HG02571 (cell line): ENCODE results near the gene TMEM135.
A peak's percentile ranks its signal among the peaks of the same experiment; 100 is the strongest.
"Not testable (repeated sequence)": the region's sequence is repeated elsewhere in the genome, so short reads cannot be mapped to it uniquely, and the experiment has no call there.

Experiments used
- ATAC-seq: cut with Tn5 transposase; IDR thresholded peaks from one replicate; pipeline ENCODE4 v1.9.1; 2021; ENCODE audit warnings: mild to moderate bottlenecking, moderate library complexity; ENCODE audit not compliant: unreplicated experiment

TMEM135 gene

DNA sequence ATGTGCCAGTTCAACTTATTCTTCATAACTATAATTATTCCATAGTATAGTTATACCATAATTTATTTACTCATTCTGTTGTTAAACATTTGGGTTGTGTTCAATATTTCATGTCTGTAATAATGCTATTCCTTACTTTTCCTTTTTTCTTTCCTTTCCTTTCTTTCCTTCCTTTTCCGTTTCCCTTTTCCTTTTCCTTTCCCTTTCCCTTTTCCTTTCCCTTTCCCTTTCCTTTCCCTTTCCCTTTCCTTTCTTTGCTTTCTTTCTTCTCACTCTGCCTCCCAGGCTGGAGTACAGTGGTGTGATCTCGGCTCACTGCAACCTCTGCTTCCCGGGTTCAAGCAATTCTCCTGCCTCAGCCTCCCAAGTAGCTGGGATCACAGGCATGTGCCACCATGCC, 151.2 kb downstream of the TMEM135 start:
- not testable (repeated sequence) for ATAC-seq

DNA sequence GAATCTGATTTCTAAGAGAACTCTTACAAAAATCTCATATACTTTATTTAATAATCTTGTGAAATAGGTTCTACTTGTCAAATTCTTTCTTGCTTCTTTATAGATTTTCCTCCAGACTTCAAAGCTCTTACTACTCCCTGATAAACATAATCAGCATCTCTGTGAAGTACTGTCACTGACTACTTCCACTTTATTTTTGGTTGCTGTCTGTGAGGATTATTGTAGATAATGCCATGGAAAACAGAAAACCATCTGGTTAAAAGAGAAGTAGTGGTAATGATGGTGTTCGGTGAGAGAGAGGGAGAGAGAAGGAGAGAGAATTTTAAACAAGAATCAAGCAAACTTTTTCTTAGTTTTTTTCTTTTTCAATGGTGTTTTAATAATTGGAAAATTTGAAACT, 152.3 kb downstream of the TMEM135 start:
- ATAC-seq, result no peak

DNA sequence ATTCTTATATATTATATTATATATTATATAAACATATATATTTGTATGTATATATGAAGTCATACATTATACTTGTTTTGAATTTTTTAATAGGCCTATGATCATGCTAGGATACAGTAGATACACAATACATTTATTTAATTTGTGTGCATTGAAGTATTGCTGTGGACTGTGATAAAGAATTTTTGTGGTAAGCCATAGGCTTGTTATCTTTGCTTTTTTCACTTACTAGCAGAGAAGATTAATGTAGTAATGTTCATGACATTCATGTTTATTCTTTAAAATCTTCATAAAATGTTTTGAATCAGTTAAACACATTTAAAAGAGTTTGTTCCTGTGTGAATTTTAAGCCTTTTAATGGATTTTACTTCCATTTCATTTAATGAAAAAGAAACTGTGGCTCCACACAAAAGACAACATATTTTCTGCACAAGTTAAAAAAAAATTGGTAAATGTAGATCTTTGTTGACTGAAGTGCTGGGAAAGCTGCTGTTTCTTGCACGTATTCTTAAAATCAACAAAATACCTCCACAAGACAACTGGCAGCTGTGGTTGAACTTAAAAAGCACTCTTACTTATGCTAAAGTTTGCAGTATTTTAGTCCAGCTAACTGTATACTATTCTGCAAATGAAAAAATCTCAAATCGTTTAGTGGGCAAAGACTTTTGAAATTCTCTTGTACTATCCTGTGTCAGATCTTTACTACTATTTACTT, 156.2 kb downstream of the TMEM135 start:
- no peak for ATAC-seq

DNA sequence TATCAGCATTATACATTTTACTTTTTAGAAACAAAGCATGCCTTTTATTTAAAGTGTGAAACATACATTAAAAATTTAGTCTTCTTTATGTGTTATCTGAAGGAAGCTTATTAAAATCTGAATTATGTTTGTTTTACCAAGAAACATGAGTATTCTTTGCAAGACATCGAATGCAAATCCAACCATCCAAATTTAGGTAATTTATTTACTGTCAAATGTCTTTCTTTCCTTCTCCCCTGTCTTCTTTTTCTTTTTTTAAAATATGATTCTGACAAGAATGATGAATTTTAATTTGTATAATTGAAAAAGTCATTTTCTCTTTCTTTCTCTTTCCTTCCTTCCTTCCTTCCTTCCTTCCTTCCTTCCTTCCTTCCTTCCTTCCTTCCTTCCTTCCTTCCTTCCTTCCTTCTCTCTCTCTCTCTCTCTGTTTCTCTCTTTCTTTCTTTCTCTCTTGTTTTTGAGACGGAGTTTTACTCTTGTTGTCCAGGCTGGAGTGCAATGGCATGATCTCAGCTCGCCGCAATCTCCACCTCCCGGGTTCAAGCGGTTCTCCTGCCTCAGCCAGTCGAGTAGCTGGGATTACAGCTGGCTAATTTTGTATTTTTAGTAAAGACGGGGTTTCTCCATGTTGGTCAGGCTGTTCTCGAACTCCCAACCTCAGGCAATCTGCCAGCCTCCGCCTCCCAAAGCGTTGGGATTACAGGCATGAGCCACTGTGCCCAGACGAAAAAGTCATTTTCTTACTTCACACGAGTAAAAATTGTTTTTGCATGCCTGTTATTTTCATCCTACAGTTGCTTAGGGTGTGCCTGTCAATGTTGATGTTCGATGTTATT, 157.5 kb downstream of the TMEM135 start:
- ATAC-seq, result no peak

DNA sequence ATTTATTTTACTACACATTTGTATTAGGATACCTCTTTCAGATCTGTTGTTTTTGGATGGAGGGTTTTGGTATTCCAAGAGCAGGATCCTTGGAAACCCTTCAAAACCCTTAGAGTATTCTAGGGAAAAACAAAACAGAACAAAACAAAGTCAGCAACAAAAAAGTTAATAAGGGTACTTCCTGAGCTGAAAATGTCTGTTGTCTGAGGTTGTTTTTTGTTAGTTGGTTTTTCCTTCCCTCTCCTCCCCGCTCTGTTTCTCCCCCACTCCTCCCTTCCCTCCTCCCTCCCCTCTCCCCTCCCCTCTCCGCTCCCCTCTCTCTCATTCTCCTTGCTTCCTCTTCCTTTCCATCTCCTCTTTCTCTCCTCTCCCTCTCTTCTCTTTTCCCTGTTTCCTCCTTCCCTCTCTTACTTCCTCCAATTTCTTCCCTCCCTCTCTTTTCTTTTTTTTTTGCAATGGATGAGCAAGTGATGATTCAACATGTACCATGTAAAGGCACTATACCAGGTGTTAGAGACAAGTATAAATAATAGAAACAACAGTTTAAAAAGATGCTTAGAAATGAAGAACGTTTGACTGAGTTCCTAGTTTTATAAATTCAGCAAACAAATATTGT, 160.6 kb downstream of the TMEM135 start:
- no peak for ATAC-seq

DNA sequence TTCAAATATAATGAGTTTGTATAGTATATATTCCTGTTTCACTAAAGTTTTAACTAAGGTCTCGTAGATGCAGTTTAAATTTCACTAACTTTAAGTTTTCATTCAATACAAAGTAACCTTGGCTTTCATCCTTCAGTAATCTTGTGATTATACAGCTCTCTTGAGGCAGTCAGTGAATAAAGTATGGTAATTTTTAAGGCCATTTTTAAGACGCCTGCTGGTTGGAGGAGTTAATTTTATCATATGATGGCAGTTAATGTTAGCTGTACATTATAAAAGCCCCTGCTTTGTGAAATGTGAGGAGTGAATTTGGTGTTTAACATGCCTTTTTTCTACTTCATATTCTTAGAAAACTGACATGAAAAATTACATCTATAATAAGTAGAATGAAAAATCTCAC, 163.6 kb downstream of the TMEM135 start:
- ATAC-seq, result no peak

DNA sequence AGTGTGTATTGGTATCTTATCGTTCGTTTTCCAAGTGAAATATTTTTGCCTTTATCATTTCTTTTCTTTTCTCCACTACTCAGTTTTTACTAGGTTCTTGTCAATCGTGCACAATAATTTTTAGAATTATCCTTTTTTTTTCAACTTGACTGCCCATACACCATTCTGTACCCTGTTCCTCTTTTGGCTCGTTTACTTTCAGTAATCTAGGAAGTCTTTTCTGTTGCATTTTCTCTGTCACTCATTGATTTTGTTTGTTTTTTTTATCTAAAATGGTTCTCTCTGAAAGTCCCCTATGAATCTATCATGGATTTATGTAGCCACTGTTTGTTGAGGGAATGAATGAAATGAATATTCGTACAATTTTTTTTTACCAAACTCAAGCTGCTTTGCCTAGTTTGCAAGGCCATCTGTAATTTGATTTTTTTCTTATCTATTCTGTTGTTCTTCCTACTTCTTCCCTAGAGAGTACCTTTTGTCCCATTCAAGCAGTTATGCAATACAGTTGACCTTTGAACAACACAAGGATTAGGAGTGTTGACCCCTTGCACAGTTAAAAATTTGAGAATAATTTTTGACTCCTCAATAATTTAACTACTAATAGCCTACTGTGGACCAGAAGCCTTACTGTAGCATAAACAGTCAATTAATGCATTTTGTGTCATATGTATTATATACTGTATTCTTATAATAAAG, 166.3 kb downstream of the TMEM135 start:
- no peak for ATAC-seq

DNA sequence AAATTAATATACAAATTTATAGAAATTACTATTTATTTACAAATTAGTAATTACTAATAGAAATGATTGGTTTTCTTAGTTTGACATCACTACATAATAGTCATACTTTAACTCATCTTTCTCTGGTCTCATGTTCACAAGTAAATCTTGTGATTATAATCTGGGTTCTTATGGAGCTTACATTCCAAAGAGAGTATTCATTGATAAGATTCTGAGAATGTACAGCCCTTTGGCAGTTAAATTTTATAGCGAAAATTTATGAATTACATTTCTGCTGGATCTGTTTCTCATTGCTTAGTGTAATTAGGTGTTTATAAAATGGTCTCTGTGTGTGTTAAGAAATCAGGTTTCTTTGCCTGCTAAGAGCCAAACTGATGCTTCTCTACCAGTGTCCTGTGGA, 175.2 kb downstream of the TMEM135 start:
- no peak for ATAC-seq

DNA sequence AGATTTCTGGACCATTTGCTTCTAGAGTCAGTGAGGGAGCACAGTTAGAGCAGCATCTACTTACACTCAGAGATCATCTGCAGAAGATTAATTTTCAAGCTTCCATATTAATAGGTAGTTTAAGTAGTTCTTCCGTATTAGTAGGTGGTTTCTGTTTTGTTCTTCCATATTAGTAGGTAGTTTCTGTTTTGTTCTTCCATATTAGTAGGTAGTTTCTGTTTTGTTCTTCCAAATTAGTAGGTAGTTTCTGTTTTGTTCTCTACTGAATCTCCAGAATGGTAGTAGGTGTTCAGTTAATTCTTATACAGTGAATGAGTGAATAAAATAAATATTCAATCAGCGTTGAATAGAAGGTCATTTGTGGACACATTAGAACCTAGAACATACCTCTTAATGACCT, 175.7 kb downstream of the TMEM135 start:
- ATAC-seq, result peak; percentile 80

DNA sequence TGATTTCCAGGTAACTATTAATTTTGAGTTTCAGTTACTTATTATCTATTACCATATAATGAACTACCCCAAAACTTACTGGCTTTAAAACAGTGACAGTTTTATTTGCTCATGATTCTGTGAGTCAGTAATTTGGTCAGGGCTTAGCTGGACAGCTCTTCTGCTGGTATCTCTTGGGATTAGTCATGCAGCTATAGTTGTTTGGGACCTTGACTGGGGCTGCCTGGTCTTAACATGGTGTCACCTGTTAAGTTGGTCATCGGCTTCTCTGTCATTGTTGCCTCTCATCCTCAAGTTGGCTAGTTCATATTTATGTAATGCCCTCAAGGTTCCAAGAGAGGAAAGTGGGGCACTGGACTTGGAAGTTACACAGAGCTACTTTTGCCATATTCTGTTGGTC, 177.5 kb downstream of the TMEM135 start:
- ATAC-seq, result no peak

DNA sequence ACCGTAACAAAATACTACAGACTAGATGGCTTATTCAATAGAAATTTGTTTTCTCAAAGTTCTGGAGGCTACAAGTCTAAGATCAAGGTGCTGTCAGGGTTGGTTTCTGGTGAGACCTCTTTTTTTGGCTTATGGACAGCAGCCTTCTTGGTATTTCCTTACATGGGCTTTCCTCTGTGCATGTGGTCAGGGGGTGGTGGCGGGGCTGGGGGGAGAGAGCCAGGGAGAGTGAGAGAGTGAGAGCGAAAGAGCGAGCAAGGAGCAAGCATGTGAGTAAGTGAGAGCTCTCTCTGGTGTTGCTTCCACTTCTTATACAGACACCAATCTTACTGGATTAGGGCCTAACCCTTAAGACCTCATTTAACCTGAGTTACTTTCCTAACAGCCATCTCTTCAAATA, 181.5 kb downstream of the TMEM135 start:
- peak; percentile 50 for ATAC-seq

DNA sequence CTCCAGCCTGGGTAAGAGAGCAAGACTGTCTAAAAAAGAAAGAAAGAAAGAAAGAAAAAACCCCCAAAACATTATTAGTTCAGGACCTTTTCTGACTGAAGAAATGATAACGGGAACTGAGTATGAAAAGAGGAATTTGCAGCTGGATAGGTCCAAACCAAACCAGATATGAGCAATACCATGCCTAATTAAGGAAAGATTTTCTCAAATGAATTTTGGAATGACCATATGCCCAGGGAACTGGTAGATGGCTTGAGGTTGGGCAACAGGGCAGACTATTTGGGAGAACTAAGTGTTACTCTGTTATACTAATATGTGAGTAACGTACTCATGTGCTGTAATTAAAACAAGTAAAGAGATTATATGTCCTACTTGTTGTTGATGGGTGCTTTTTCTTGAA, 186.1 kb downstream of the TMEM135 start:
- ATAC-seq, result no peak

DNA sequence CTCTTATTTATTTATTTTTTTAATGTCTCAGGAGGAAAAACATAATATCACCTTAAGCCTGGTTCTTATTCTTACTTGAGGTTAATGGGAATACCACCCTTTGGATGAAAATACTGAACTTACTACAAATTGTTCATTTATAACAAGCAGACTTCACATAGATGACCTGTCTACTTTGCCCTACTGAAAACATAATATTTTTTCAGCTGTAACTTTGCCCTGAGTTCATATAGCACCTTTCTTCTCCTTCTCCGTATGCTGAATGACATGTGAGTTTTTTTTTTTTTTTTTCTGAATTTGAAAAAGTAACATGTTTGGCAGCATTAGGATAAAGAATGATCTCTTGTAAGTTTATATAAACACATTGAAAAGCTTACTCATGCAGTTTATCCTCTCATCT, 186.8 kb downstream of the TMEM135 start:
- ATAC-seq, result no peak

DNA sequence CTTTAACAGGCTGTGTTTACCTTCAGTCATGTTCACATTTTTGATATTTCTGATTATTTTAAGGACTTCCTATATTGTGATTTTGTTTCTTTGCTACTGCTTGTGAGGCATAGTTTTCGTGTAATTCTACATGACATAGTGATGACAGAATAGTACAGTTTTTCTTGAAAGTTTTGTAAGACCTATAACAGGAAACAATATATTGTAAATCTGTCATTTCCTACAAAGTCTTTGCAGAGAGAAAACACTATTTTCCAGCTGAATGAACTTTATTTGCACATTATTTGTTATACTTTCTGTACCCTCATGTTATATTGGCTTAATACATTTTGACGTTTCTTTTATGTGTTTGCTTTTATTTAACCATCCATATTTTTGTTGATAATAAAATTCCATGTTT, 191.1 kb downstream of the TMEM135 start:
- ATAC-seq, result no peak

DNA sequence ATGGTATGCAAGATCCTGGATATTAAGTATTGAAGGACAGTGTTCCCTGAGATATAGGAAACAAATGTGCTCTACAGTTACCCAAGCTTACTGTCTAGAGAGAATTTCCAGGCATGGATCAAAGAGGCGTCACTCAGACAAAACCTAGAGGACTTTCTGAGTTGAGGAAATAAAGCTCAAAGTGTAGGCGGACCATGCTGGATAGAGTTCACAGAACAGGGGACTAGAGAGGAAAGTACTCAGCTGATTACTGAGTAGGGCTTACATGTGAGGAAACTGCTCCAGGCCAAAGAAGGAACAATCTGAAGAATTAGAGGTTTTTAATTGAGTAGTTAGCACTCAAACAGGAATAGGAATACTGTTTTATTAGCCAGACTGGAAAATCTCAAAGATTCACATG, 193.3 kb downstream of the TMEM135 start:
- ATAC-seq, result no peak

DNA sequence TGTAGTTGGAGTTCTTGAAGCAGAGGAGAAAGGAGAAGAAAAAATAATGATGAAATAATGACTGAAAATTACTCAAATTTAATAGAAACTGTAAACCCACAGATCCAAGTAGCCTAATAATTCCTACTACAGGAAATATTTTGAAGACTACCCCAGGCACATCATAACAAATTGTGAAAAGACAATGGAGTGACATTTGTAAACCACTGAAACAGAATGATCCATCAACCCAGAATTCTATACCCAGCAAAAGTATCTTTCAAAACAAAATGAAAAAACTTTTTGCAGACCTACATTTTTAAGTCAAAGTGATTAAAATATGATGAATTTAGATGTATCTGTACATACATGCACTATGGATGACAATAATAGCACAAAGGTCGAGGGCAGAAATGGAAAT, 194.6 kb downstream of the TMEM135 start:
- no peak for ATAC-seq

DNA sequence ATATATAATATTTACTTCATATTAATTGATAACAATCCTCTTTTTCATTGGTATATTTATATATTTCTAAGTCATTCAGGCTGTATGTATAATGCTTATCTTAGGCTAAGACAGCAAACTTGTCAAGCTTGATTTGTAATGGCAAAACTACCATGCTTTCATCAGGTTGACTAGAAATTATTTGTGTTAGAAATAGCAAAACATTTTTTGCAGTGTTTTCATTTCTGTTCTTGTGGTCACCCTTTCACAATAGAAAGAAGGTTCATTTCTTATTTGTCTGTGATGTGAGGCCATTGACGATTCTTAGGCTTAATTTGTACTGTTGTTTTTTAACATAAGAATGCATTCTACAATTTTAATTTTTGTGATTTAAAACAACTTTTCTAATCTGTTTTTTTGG, 197.6 kb downstream of the TMEM135 start:
- ATAC-seq, result no peak

DNA sequence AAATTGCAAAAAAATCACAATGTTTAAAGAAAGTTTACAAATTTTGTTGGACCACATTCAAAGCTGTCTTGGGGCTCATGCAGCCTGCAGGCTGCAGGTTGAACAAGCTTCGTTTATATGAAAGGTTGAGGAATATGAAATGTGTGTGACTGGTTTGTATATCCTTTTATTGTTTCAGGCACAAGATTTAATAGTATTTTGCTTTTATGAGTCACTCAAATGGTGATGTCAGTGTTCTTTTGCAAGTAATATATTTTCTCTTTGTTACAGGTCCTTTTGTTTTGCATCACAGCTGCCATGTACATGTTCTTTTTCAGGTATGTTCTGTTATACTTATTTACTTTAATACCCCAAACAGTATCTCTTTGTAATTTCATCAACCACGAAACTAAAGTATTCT, 198.6 kb downstream of the TMEM135 start:
- no peak for ATAC-seq

DNA sequence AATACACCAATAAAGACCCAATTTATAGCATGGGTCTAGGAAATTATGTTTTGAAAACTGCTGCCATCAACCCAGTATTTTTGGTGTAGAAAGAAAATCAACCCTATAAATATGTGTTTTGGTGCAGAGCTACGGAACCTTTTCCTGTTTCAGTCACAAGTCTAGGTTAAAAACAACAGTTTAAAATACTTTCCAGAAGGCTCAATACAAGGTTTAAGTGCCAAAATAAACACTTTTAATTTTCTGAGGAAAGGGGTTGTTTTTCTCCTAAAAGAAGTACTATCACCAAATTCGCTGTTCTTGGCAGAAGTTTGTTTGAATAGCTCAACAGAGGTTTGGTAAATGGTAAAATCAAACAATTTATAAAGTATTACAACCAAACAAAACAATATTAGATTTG, 201.3 kb downstream of the TMEM135 start:
- no peak for ATAC-seq

DNA sequence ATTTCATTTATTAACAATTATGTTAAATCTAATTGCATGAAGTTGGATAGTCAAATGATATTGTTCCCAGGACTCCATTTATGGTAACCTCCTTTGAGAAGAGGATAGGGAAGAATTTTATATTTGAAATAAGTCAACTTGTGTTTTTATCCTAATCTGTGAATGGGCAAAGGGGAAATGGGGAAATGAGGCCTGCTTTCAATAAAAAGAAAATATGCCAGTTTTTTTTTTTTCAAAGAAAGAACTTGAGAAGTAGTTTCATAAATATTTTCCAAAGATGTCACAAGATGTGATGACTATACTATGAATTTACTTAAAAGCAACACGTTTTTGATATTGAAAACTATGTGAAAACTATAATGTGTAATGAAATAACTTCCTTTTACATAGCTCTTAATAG, 201.8 kb downstream of the TMEM135 start:
- no peak for ATAC-seq

DNA sequence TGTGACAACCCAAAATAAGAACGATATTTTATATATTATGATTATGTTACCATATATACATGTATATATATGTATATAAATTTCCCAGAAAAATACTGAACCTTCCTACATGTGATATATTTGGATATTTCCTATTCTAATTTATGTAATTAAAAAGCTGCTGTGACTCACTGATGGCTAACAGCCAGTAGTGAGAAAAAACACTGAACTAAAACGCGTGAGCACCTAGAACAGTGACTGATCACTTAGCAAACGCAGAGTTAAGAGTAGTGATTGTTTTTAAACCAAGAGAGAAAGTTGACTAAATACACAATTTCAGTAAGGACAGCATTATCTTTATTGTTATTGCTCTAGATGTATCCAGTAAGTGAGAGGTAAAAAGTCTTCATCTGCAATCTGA, 213.8 kb downstream of the TMEM135 start:
- no peak for ATAC-seq
